Type B pancreatic cell (in vitro differentiated cells): Measurements from ENCODE around the gene PHF24. TPM values are rescaled to one million over a fixed set of nuclear protein-coding genes. Genes with fewer than 3 reads are reported as not detected.

Experiments
- total RNA-seq: library from RNA; stranded (reverse); gene quantifications from 2 replicates; pipeline ENCODE4 v1.2.1, GENCODE V29; 2021; ENCODE audit warnings: low replicate concordance

The PHF24 gene
- total RNA-seq, 1 donor from 2014 or later = 0.19 TPM

Other genes starting within 250 kb of the PHF24 start
- gene CCL21, start 248.1 kb upstream of the PHF24 start, total RNA-seq = not detected in 2 replicates
- gene DNAJB5, start 31.5 kb downstream of the PHF24 start, total RNA-seq = 4.8 and 12.2 TPM in 2 replicates
- gene VCP, start 114.3 kb downstream of the PHF24 start, total RNA-seq = 258 and 285 TPM in 2 replicates
- 33.9 and 72.6 TPM in 2 replicates for gene FANCG, start 121.7 kb downstream of the PHF24 start, total RNA-seq
- gene PIGO, start 138.3 kb downstream of the PHF24 start, total RNA-seq = 24.6 and 28.1 TPM in 2 replicates
- 115 and 149 TPM in 2 replicates for gene STOML2, start 144.8 kb downstream of the PHF24 start, total RNA-seq
- 15.6 and 23.3 TPM in 2 replicates for gene ATOSB, start 157.6 kb downstream of the PHF24 start, total RNA-seq
- gene UNC13B, start 203.7 kb downstream of the PHF24 start, total RNA-seq = 48.9 and 62.1 TPM in 2 replicates